Activated naive CD4-positive, alpha-beta T cell treated with anti-CD3 and anti-CD28 coated beads, Interleukin-2, amount 10 ng/mL, durations not matched to agents 7 days and 5 days (primary cell): ENCODE results near the gene EIF3F.
"Not testable (repeated sequence)": the region's sequence is repeated elsewhere in the genome, so short reads cannot be mapped to it uniquely, and the experiment has no call there.

ENCODE experiments used
- CTCF ChIA-PET: fragments of 350-600 bp; sonication (Branson Sonifier 250); formaldehyde crosslinking; loops from one replicate; lab custom pipeline; 2021; ENCODE audit warnings: antibody characterized with exemption; lab: Charles Lee
- DNase-seq: peaks from one replicate; pipeline ENCODE4 v3.0.0-alpha.2; 2020
- H3K27ac Mint-ChIP-seq: one replicate; pipeline ENCODE4 v1.8.0; 2021; ENCODE audit warnings: mild to moderate bottlenecking, moderate library complexity, mixed read lengths
- H3K27me3 Mint-ChIP-seq: one replicate; pipeline ENCODE4 v1.8.0; 2021; ENCODE audit warnings: mild to moderate bottlenecking, mixed read lengths
- H3K36me3 Mint-ChIP-seq: one replicate; pipeline ENCODE4 v1.8.0; 2021; ENCODE audit warnings: mixed read lengths
- H3K4me1 Mint-ChIP-seq: one replicate; pipeline ENCODE4 v1.8.0; 2021; ENCODE audit warnings: mixed read lengths
- H3K4me3 Mint-ChIP-seq: one replicate; pipeline ENCODE4 v1.8.0; 2021; ENCODE audit warnings: mild to moderate bottlenecking, moderate library complexity, mixed read lengths
- H3K9me3 Mint-ChIP-seq: one replicate; pipeline ENCODE4 v1.8.0; 2021; ENCODE audit warnings: mixed read lengths

EIF3F gene

DNA sequence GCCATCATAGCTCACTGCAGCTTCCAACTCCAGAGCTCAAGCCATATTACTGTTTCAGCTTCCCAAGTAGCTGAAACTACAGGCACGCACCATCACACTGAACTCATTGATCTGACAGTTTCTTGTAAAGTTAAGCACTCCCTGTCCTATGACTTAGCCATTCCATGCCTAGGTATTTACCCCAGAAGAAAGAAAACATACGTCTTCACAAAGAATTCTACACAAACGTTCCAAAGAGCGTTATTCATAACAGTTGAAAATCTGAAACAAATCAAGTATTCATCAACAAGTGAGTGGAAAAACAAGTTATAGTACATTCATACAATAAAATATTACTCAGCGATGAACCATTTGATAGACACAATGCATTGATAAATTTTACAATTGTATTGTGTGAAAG is 14.1 kb upstream of the EIF3F start:
- Mint-ChIP-seq H3K4me1 (no peaks in the 10 kb centered on the region), H3K27me3 (peaks cover 5% of the 10 kb centered on the region), H3K27ac (no peak overlapping the region), H3K4me3 (no peak overlapping the region), H3K9me3 (no peaks in the 10 kb centered on the region), H3K36me3 (no peaks in the 10 kb centered on the region)
- CTCF ChIA-PET = interaction anchor here (2.0 kb wide), 1 partner anchor 13 kb away, joined by 9 read pairs; the partner anchor contains the start of gene EIF3F
- DNase-seq = no peak

DNA sequence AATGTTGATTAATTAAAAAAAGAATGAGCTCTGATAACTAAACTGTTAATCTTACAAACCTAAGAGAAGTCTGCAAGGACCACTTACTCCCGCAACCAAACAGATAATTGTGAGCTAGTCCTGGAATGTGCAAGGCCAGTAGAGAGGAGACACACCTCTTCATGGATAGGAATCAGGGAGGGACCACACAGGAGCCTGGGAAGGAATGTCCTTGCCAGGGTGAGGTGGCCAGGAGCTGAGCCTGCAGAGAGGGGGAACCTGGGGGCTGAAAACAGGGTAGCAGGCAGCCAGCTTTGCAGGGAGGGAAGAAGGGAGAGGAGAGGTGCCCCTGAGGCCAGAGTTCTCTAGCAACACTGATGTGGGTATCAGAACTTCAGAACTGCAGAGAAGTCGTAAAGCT is 12.5 kb upstream of the EIF3F start:
- H3K27me3 Mint-ChIP-seq = peaks cover 5% of the 10 kb centered on the region
- H3K4me1 Mint-ChIP-seq = no peaks in the 10 kb centered on the region
- H3K36me3 Mint-ChIP-seq = no peaks in the 10 kb centered on the region
- CTCF ChIA-PET = interaction anchor here (2.0 kb wide), 1 partner anchor 12 kb away, joined by 9 read pairs; the partner anchor contains the start of gene EIF3F
- no peak overlapping the region for H3K4me3 Mint-ChIP-seq
- no peak overlapping the region for H3K27ac Mint-ChIP-seq
- H3K9me3 Mint-ChIP-seq = no peaks in the 10 kb centered on the region
- DNase-seq = no peak

DNA sequence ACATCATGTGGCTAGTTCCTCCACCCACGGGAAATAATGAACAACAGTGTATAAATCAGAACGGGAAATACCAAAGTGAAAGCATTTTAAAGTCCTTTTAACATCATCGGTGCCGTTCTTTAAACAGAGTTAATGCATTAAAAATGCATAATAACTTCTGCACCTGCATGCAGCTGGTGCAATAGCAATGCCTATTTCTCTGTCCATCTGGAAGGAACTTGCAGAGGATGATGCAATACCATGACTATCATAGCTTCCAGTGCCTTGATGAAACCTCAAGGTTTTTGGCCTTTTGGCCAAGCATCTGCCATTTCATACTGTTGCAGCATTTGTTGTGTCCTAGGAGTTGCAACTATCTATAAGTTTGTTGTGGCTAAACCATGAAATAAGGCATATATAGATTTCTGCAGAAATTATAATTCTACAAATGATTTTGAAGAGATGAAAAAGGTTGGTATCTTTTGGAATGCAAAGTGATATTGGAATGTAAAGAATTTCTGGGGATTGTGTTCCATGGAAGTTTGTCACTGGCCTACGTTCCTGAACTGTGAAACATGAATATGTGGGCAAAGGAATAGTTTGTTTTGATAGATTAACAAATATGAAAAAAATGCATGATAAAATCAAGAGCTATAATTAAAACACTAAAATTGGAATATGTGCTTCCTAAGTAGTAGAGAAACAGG is 9.8 kb upstream of the EIF3F start:
- Mint-ChIP-seq H3K27me3 (peaks cover 5% of the 10 kb centered on the region), H3K36me3 (no peaks in the 10 kb centered on the region), H3K4me1 (no peaks in the 10 kb centered on the region), H3K27ac (no peak overlapping the region), H3K9me3 (no peaks in the 10 kb centered on the region), H3K4me3 (no peak overlapping the region)
- CTCF ChIA-PET = interaction anchor here (1.6 kb wide), 1 partner anchor 30 kb away, joined by 3 read pairs; no protein-coding TSS in a partner anchor
- no peak for DNase-seq

DNA sequence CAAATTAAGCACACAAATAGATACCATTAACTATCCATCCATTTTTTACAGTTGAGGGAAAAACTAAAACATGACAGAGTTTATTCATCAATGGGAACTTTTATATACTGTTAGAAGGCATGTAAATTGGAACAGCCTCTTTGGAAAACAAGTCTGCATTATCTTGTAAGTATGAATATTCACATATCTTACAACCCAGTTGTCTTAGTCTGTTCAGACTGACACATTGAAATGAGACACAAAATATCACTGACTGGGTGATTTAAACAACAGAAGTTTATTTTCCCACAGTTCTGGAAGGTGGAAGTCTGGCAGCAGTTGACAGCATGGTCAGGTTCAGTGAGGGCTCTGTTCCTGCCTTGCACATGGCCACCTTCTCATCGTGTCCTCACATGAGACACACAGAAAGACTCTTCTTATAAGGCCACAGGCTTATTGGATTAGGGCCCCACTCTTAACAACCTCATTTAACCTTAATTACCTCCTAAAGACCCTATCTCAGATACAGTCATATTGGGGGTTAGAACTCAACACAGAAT is 5.4 kb upstream of the EIF3F start:
- Mint-ChIP-seq H3K27me3 (no peaks in the 10 kb centered on the region), H3K9me3 (no peaks in the 10 kb centered on the region), H3K27ac (no peak overlapping the region), H3K36me3 (no peaks in the 10 kb centered on the region), H3K4me1 (peaks cover 10% of the 10 kb centered on the region), H3K4me3 (no peak overlapping the region)
- no peak for DNase-seq
- CTCF ChIA-PET = no interaction called here

DNA sequence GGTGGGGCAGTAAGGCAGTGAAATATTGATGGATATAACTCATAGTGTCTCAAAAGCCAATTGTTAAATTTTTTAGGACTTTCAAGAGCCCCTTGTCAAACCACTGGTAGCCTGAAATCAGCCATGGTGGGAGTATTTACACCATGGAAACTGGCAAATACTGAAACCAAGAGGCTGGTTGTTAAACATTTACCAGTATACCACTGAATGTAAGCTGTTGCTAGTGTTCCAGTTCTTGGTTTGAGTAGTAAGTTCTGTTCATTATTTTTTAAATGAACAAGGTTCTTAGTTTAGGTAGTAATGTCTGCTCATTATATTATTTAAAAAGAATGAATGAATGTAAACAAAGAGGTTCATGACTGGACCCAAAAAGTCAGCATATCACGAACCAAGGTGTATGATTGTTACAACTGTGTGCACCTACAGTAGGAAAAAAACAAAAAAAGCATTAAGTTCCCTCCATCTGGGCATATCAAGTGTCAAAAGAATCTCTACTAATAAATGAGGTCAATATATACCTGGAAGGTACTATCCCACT is 4.5 kb upstream of the EIF3F start:
- no peaks in the 10 kb centered on the region for H3K27me3 Mint-ChIP-seq
- H3K9me3 Mint-ChIP-seq = no peaks in the 10 kb centered on the region
- H3K4me1 Mint-ChIP-seq = peaks cover 13% of the 10 kb centered on the region
- no peaks in the 10 kb centered on the region for H3K36me3 Mint-ChIP-seq
- DNase-seq = no peak
- CTCF ChIA-PET = no interaction called here
- no peak overlapping the region for H3K27ac Mint-ChIP-seq
- no peak overlapping the region for H3K4me3 Mint-ChIP-seq

DNA sequence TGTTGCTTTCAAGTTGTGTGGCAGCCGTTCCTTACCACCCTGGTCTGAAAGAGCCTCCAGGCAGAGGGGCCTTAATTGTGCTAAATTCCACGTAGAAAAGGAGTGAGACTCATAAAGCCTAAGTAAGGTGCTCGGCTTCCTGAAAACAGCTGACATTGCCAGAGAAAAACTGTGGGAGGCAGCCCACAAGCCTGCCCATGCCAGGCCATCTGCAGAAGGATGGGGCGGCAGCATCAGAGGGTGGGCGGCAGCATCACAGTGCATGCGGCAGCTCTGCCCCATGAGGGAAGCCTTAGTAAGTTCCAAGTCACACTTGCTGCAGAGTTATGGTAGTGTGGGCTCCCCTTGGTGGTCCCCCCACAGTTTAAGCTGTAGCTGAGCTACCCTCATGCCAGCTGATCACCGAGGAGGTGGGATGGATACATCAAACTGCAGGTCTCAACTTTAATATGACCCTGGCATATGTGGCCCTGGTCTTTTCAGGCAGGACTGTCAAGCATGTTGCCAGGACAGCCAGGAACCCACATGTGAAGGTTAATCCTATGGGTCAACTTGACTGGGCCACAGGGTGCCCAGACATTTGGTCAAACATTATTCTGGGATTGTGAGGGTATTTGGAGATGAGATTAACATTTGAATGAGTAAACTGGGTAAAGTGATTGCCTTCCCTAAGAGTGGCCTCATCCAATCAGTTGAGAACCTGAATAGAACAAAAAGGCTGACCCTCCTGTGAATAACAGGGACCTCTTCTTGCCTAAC is 3.1 kb upstream of the EIF3F start:
- H3K36me3 Mint-ChIP-seq = peaks cover 2% of the 10 kb centered on the region
- CTCF ChIA-PET = no interaction called here
- no peaks in the 10 kb centered on the region for H3K27me3 Mint-ChIP-seq
- no peak overlapping the region for H3K27ac Mint-ChIP-seq
- no peaks in the 10 kb centered on the region for H3K9me3 Mint-ChIP-seq
- no peak overlapping the region for H3K4me3 Mint-ChIP-seq
- no peak for DNase-seq
- peaks cover 22% of the 10 kb centered on the region for H3K4me1 Mint-ChIP-seq

DNA sequence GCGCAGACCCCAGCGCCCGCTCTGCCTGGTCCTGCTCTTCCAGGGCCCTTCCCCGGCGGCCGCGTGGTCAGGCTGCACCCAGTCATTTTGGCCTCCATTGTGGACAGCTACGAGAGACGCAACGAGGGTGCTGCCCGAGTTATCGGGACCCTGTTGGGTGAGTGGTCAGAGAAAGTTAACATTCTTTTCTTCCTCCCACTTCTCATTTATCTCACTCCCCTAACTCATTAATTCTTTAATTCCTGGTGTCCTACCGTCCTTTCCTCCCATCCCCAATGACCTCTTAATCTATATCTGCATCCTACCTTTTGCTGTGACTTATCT is 385 bp downstream of the EIF3F start:
- H3K36me3 Mint-ChIP-seq, H3K9me3 Mint-ChIP-seq, DNase-seq, H3K27me3 Mint-ChIP-seq: not testable (repeated sequence)
- CTCF ChIA-PET = interaction anchor here (0.9 to 1.9 kb wide), 9 partner anchors 12 to 889 kb away, joined by 3 to 30 read pairs (median 4); no protein-coding TSS in a partner anchor
- Mint-ChIP-seq H3K4me3 (peak overlapping the region; percentile 83), H3K27ac (peak overlapping the region; percentile 89), H3K4me1 (peaks cover 38% of the 10 kb centered on the region)

DNA sequence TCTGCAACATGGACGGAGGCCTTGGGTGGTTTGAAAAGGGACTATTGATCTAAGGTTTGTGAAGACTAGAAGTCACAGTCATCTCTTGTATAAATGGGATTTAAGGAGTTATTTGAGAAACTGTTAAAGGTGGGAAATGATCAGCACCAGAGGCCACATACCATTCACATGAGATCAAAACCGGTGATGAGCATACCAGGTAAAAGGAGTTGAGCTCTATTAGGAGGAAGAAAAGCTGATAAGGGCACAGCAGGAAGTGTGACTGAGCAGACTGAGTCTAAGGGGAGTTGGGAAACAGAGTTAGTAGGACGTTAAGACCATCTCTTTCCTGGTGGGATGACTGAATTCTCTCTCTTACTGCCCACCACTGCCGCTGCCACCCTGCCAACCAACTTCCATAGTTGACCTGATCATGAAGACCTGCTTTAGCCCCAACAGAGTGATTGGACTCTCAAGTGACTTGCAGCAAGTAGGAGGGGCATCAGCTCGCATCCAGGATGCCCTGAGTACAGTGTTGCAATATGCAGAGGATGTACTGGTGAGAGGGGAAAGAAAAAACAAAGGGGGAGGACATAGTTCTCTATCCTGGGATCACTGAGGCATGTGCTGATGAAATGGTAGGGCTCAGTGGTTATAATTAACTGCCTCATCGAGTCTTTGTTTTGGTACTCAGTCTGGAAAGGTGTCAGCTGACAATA is 7.6 kb downstream of the EIF3F start:
- Mint-ChIP-seq H3K4me3 (no peak overlapping the region), H3K36me3 (peaks cover 59% of the 10 kb centered on the region)
- CTCF ChIA-PET = no interaction called here

DNA sequence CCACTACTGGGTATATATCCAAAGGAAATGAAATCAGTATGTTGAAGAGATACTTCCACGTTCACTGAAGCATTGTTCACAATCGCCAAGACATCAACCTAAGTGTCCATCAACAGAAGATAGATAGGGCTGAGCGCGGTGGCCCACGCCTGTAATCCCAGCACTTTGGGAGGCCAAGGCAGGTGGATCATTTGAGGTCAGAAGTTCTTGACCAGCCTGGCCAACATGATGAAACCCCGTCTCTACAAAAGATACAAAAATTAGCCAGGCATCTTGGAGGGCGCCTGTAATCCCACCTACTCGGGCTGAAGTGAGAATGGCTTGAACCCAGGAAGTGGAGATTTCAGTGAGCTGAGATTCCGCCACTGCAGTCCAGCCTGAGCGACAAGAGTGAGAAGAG is 12.7 kb downstream of the EIF3F start:
- H3K9me3 Mint-ChIP-seq = no peaks in the 10 kb centered on the region
- H3K27ac Mint-ChIP-seq = no peak overlapping the region
- no peak overlapping the region for H3K4me3 Mint-ChIP-seq
- no peak for DNase-seq
- no peaks in the 10 kb centered on the region for H3K27me3 Mint-ChIP-seq
- H3K4me1 Mint-ChIP-seq = peaks cover 14% of the 10 kb centered on the region
- peaks cover 40% of the 10 kb centered on the region for H3K36me3 Mint-ChIP-seq
- CTCF ChIA-PET = interaction anchor here (0.8 kb wide), 1 partner anchor 13 kb away, joined by 3 read pairs; the partner anchor contains the start of gene EIF3F

More for the DNA sequence above, 7.6 kb downstream of the EIF3F start:
- Mint-ChIP-seq H3K9me3 (no peaks in the 10 kb centered on the region), H3K4me1 (peaks cover 32% of the 10 kb centered on the region), H3K27ac (peak overlapping the region; percentile 66), H3K27me3 (no peaks in the 10 kb centered on the region)
- DNase-seq = no peak

DNA sequence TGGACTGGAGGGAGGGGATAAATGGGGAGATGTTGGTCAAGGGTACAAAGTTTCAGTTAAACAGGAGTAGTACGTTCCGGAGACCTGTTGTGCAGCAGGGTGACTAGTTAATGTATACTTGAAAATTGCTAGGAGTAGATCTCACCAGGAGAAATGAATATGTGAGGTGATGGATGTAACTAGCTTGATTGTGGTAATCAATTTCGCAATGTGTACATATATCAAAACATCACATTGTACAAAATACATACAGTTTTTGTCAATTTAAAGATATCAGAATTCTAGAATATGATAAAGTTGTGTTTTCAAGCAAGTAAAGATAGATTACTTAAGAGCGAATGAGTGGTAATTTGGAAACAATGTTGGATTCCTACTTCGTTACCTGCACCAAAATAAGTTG is 13.3 kb downstream of the EIF3F start:
- H3K4me3 Mint-ChIP-seq = no peak overlapping the region
- no peaks in the 10 kb centered on the region for H3K27me3 Mint-ChIP-seq
- H3K27ac Mint-ChIP-seq = no peak overlapping the region
- H3K9me3 Mint-ChIP-seq = no peaks in the 10 kb centered on the region
- peaks cover 8% of the 10 kb centered on the region for H3K4me1 Mint-ChIP-seq
- CTCF ChIA-PET = no interaction called here
- H3K36me3 Mint-ChIP-seq = peaks cover 34% of the 10 kb centered on the region
- no peak for DNase-seq

DNA sequence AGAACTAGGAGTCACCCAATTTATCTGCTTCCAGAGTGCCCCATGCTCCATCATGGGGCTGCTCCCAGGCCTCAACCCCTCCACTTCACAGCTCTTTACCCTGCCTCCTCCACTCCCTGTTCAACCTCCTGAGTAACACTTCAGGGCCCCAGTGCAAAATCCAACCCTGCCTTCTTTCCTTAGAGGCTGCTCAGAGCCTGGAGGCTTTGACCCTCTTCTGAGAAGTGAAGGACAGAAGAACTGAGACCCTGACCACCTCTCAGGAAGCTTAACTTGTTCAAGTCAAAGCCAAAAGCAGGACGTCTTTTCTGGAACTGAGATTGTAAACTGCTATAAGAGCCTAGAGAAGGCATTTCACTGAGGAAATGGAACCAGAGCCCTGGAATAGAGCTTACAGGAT is 15.5 kb downstream of the EIF3F start:
- Mint-ChIP-seq H3K27me3 (no peaks in the 10 kb centered on the region), H3K9me3 (no peaks in the 10 kb centered on the region), H3K4me3 (no peak overlapping the region), H3K36me3 (peaks cover 12% of the 10 kb centered on the region), H3K27ac (no peak overlapping the region), H3K4me1 (no peaks in the 10 kb centered on the region)
- no peak for DNase-seq
- CTCF ChIA-PET = interaction anchor here (1.0 to 1.7 kb wide), 2 partner anchors 16 to 97 kb away, joined by 3 to 4 read pairs; partner anchors contain the start of gene EIF3F

DNA sequence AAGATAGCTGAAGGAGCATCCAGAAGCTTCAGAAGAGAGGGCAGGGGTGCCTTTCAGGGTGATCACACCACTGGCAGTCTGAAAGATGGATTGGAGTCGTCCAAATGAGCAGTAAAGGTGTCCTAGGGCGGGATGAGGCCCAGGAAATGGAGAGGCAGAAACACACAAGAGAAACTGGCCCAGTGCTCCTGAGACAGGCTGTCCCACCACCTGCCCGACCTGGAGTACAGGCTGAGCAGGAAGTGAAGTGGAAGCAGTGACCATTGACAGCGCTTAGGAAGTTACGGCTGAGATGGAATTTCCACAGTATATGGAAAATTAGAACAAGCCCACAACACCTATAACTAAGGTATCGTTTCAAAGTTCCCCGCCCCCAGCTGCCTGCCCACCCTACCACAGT is 16.1 kb downstream of the EIF3F start:
- DNase-seq = no peak
- Mint-ChIP-seq H3K4me3 (no peak overlapping the region), H3K4me1 (no peaks in the 10 kb centered on the region), H3K9me3 (no peaks in the 10 kb centered on the region), H3K27me3 (no peaks in the 10 kb centered on the region), H3K27ac (no peak overlapping the region), H3K36me3 (peaks cover 10% of the 10 kb centered on the region)
- CTCF ChIA-PET = interaction anchor here (1.0 to 1.7 kb wide), 2 partner anchors 16 to 96 kb away, joined by 3 to 4 read pairs; partner anchors contain the start of gene EIF3F

DNA sequence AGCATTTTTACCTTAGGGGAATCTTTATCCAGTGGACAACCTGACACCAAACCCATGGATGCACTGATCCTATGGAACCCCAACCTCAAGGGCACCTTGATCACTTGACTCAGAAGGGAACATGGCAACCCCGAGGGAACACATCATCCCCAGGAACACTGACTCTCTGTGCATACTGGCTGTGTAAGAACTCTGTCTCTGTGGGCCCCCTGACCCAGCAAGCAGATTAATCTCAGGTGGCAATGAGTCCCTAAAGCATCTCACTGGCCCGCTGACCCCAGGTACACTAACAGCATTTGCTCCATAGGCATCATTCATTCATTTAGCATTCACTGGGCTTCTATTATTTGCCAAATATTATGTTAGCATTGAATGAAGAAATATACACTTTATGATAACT is 16.9 kb downstream of the EIF3F start:
- DNase-seq = no peak
- Mint-ChIP-seq H3K36me3 (peaks cover 8% of the 10 kb centered on the region), H3K27ac (no peak overlapping the region), H3K4me1 (no peaks in the 10 kb centered on the region), H3K9me3 (no peaks in the 10 kb centered on the region), H3K27me3 (peaks cover 3% of the 10 kb centered on the region), H3K4me3 (no peak overlapping the region)
- CTCF ChIA-PET = no interaction called here

DNA sequence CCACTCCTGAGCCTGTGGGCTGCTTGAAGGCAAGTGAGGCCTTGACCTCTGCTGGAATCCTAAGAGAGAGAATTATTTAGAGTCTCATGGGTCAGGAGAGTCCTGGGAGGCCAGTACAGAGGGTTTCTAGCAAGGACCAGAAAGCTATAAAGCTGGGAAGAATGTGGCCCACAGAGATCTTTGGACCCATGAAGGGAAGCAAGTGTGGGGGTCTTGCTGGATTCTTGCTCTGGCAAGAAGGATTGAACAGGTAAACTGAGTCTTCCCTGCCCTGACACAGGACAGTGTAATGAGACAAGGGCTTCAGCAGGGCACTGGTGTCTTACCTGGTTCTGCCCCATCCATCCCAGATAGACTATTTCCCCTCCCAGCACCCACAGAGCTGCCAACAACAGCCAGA is 18.4 kb downstream of the EIF3F start:
- no peaks in the 10 kb centered on the region for H3K36me3 Mint-ChIP-seq
- H3K9me3 Mint-ChIP-seq = no peaks in the 10 kb centered on the region
- no peak overlapping the region for H3K4me3 Mint-ChIP-seq
- no peak overlapping the region for H3K27ac Mint-ChIP-seq
- no peak for DNase-seq
- CTCF ChIA-PET = interaction anchor here (0.9 to 7.9 kb wide), 12 partner anchors 9 to 89 kb away, joined by 4 to 217 read pairs (median 8); partner anchors contain the start of gene EIF3F
- H3K4me1 Mint-ChIP-seq = no peaks in the 10 kb centered on the region
- H3K27me3 Mint-ChIP-seq = peaks cover 8% of the 10 kb centered on the region
